Hematopoietic multipotent progenitor cell (in vitro differentiated cells): ENCODE measurements around the gene DUOXA2. TPM values are rescaled to one million over a fixed set of nuclear protein-coding genes. Genes with fewer than 3 reads are reported as not detected.
"Not testable (repeated sequence)": the region's sequence is repeated elsewhere in the genome, so short reads cannot be mapped to it uniquely, and the experiment has no call there.

Experiments
- DNase-seq, 3 donors: peaks; one replicate each; pipeline ENCODE4 v3.0.0-alpha.2; 2011 to 2015; ENCODE audit warnings: low read depth in 2 of 3, low spot score in 2 of 3
- total RNA-seq: library from RNA; depleted of rRNA; stranded (reverse); fragments of >200 nt; gene quantifications from one replicate; pipeline ENCODE4 v1.2.3, GENCODE V29; 2012

DUOXA2 gene
- total RNA-seq, 1 donor, result under 0.01 TPM

GRCh38 chr15:45134682-45135604 lies 20.8 kb downstream of the DUOXA2 start:
- DNase-seq, result no peak

- not testable (repeated sequence) for DNase-seq
These were observed 21.7 kb downstream of the DUOXA2 start for GRCh38 chr15:45135705-45136377.

GRCh38 chr15:45136378-45136764 lies 22.2 kb downstream of the DUOXA2 start:
- no peak for DNase-seq

GRCh38 chr15:45137703-45138102 lies 23.6 kb downstream of the DUOXA2 start:
- DNase-seq, result no peak

- DNase-seq, result no peak
These were observed 25.0 kb downstream of the DUOXA2 start for GRCh38 chr15:45138814-45139765.

- no peak for DNase-seq
These were observed 25.6 kb downstream of the DUOXA2 start for GRCh38 chr15:45139770-45140169.

- DNase-seq, result no peak
These were observed 26.6 kb downstream of the DUOXA2 start for GRCh38 chr15:45140557-45141250.

GRCh38 chr15:45141386-45141785 lies 27.3 kb downstream of the DUOXA2 start:
- no peak for DNase-seq

GRCh38 chr15:45143056-45143455 lies 28.9 kb downstream of the DUOXA2 start:
- DNase-seq, result no peak

GRCh38 chr15:45143946-45144345 lies 29.8 kb downstream of the DUOXA2 start:
- DNase-seq, result no peak

- no peak for DNase-seq
These were observed 30.6 kb downstream of the DUOXA2 start for GRCh38 chr15:45144775-45145174.

GRCh38 chr15:45146405-45146804 lies 32.3 kb downstream of the DUOXA2 start:
- no peak for DNase-seq

GRCh38 chr15:45147606-45148005 lies 33.5 kb downstream of the DUOXA2 start:
- no peak for DNase-seq

- DNase-seq, result no peak
These were observed 34.2 kb downstream of the DUOXA2 start for GRCh38 chr15:45148076-45149059.

- no peak for DNase-seq
These were observed 34.9 kb downstream of the DUOXA2 start for GRCh38 chr15:45149060-45149459.

GRCh38 chr15:45150481-45150880 lies 36.4 kb downstream of the DUOXA2 start:
- DNase-seq, result no peak

- no peak for DNase-seq
These were observed 36.9 kb downstream of the DUOXA2 start for GRCh38 chr15:45150997-45151396.

GRCh38 chr15:45151998-45152828 lies 38.1 kb downstream of the DUOXA2 start:
- no peak for DNase-seq
